GM12872 (cell line): ENCODE results near the gene KLHL28.

ENCODE experiments used
- CTCF ChIP-seq: IDR thresholded peaks from 3 replicates; pipeline ENCODE4 v1.5.1; 2011; ENCODE audit warnings: low read depth, mild to moderate bottlenecking, low read length, moderate library complexity; ENCODE audit not compliant: insufficient read depth

The KLHL28 gene

GRCh38 chr14:44880791-44881190, 81.0 kb downstream of the KLHL28 start:
- TF ChIP-seq CTCF, result no peak
